B cell (primary cell): ENCODE data around the gene PPARG.

ENCODE experiments used
- EZH2 ChIP-seq: IDR thresholded peaks from 2 replicates; pipeline ENCODE4 v1.6.1; 2012; ENCODE audit warnings: borderline replicate concordance, low read depth, mild to moderate bottlenecking, moderate library complexity, low read length; ENCODE audit not compliant: insufficient read depth, poor library complexity, severe bottlenecking
- TF ChIP-seq, protein P1 (sequence below): fragments of 200-600 bp; IDR thresholded peaks from one replicate; pipeline ENCODE4 v1.8.0; 2022; ENCODE audit warnings: antibody characterized with exemption, mild to moderate bottlenecking

DNA sequence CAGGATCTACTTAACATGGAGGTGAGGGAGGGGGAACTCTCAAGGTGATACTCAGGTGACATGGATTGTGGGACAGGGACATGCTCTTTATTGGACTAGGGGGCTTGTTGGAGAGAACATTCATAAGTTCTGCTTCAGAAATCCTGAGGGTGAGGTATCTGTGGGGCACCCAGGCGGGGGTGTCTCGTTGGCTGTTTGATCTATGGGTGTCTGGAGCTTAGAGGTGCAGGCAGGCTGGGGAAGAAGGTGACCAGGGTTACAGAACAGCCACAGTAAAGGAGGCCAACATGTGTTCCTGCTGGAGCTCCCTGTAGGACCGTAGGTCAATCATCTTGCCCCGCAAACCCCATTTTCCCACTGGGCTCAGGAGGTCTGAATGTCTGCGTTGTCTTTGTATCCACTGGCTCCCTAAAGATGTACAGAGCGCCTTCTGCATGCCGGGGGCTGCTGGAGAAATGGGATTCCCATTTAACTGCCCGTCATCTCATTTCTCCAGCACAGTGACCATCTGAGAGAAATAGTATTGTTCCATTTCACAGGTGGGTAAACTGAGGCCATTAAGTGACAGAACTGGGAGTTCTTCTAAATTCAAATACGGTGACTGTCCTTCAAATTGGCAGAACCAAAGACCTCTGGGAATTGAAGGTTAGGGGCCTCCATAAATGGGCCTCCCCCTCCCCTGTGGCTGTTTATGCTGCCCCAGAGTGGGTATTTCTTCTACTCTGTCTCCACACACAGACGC is 155.1 kb downstream of the PPARG start:
- TF ChIP-seq, protein P1, sequence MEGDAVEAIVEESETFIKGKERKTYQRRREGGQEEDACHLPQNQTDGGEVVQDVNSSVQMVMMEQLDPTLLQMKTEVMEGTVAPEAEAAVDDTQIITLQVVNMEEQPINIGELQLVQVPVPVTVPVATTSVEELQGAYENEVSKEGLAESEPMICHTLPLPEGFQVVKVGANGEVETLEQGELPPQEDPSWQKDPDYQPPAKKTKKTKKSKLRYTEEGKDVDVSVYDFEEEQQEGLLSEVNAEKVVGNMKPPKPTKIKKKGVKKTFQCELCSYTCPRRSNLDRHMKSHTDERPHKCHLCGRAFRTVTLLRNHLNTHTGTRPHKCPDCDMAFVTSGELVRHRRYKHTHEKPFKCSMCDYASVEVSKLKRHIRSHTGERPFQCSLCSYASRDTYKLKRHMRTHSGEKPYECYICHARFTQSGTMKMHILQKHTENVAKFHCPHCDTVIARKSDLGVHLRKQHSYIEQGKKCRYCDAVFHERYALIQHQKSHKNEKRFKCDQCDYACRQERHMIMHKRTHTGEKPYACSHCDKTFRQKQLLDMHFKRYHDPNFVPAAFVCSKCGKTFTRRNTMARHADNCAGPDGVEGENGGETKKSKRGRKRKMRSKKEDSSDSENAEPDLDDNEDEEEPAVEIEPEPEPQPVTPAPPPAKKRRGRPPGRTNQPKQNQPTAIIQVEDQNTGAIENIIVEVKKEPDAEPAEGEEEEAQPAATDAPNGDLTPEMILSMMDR: no peak
- TF ChIP-seq EZH2: no peak
